ENCODE measurements around the gene MEIG1. TPM values are rescaled to one million over a fixed set of nuclear protein-coding genes. Genes with fewer than 3 reads are reported as not detected.

The MEIG1 gene, protein sequence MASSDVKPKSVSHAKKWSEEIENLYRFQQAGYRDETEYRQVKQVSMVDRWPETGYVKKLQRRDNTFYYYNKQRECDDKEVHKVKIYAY
- total RNA-seq: 0.26 and 0.33 TPM in 2 replicates
- polyA plus RNA-seq: 0.18 TPM in 1 of 2 replicates, not detected in the other
- polyA plus RNA-seq (2012): 0.24 and 0.28 TPM in 2 replicates
- not detected in 2 replicates for polyA minus RNA-seq (ENCODE audit: low replicate concordance)

DNA sequence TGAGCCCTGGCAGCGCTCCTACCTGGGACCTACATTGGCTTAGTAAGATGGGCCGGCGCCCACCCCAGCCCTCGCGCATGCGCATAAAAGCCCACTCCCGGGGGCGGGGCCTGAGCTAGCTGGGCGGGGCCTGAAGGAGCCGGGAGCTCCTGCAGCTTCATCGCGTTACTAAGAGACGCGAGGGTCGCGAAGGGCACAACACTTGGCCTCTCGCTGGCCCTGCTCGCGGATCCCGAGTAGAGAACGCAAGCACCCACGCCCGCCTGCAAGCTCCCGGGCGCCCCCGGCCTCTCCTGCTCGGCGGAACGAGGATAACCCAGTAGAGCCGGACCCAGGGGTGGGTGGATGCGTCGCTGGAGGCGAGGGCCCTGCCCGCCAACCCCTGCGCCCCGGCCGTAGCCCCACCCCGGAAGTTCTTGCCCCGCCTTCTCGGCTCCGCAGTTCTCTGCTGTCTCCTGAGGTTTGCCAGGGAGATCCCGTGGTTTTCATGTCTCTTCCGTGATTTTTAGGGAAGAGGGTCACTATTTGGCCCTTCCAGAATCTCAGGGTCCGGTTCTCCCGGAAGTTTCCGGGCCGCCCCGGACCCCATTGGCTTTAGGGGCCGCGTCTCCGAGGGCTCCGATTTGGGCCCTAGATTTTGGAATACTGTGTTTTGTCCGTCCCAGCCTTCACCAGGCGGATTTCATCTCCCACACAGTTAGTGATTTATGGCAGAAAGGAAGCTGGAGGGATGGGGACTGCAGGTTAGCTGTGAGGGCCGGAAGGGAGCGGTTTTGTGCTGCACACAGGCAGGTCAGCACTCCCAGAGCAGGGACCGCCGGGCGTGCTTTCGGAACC is at the start of gene MEIG1:
TSS of gene MEIG1 (plus strand) at position 168 of the 837 bp plus-strand sequence. CDS start 7,081 bp downstream, outside the sequence.
- Histone ChIP-seq H3K36me3 (ENCODE audit: control insufficient read depth, insufficient read depth, low read length) (no peaks in the 10 kb centered on the region), H2AFZ (ENCODE audit: low read length) (peak within 1 kb of the TSS; percentile 99), H3K79me2 (ENCODE audit: control insufficient read depth, insufficient read depth, low read length) (no peaks in the 10 kb centered on the region), H3K27ac (ENCODE audit: insufficient read depth, low read length) (peak within 1 kb of the TSS; percentile 93), H4K20me1 (ENCODE audit: control insufficient read depth, extremely low read depth, insufficient read depth, low read length) (no peaks in the 10 kb centered on the region), H3K4me1 (ENCODE audit: control insufficient read depth, extremely low read depth, insufficient read depth, low read length) (peaks cover 2% of the 10 kb centered on the region), H3K9me3 (ENCODE audit: control insufficient read depth, insufficient read depth, low read depth, low read length) (no peaks in the 10 kb centered on the region), H3K27me3 (ENCODE audit: control insufficient read depth, insufficient read depth, low read length) (no peaks in the 10 kb centered on the region), H3K4me2 (ENCODE audit: extremely low read depth, insufficient read depth, low read length) (peak within 1 kb of the TSS; percentile 92), H3K4me3 (replicated peaks in 1 of 4; ENCODE audit: control extremely low read depth in 1 of 4, insufficient read depth in 1 of 4, low read depth in 3 of 4, low read length in 4 of 4) (peak within 1 kb of the TSS; percentile 55 to 96 (median 72)), H3K9ac (ENCODE audit: insufficient read depth, low read length) (peak within 1 kb of the TSS; percentile 75)
- TF ChIP-seq, protein P1, sequence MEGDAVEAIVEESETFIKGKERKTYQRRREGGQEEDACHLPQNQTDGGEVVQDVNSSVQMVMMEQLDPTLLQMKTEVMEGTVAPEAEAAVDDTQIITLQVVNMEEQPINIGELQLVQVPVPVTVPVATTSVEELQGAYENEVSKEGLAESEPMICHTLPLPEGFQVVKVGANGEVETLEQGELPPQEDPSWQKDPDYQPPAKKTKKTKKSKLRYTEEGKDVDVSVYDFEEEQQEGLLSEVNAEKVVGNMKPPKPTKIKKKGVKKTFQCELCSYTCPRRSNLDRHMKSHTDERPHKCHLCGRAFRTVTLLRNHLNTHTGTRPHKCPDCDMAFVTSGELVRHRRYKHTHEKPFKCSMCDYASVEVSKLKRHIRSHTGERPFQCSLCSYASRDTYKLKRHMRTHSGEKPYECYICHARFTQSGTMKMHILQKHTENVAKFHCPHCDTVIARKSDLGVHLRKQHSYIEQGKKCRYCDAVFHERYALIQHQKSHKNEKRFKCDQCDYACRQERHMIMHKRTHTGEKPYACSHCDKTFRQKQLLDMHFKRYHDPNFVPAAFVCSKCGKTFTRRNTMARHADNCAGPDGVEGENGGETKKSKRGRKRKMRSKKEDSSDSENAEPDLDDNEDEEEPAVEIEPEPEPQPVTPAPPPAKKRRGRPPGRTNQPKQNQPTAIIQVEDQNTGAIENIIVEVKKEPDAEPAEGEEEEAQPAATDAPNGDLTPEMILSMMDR (conservative IDR thresholded peaks at IDR 0.05 in 1 of 2, IDR thresholded peaks at IDR 0.05 in 1 of 2; ENCODE audit: low read depth in 1 of 2, low read length in 2 of 2): no peak
- TF ChIP-seq EZH2 (IDR thresholded peaks at IDR 0.05; ENCODE audit: low read length, missing control alignments): no peak
- peak; percentile 93 to 95 for DNase-seq (ENCODE audit: low read depth in 2 of 2)

DNA sequence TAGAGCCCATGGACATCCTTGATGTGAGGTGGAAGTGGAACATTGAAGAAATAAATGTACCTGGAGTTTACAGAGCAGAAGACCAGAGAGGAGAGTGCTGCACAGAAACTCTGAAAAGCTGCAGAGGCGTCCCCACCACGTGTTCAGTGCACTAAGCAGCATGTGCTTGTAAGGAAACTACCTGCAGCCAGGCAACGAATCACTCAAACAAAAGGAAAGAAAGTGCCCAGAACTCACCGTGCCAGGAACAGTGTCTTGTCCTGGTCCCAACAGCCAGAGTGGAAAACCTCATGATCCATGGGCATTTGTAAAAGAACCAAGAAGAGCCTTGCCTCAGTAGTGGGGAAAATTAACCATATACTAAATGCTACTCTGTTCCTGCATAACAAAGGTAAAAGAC is 48.2 kb upstream of the MEIG1 start:
- Histone ChIP-seq H3K36me3 (ENCODE audit: control insufficient read depth, insufficient read depth, low read length) (peaks cover 8% of the 10 kb centered on the region), H3K79me2 (ENCODE audit: control insufficient read depth, insufficient read depth, low read length) (no peaks in the 10 kb centered on the region), H2AFZ (ENCODE audit: low read length) (no peak overlapping the region), H4K20me1 (ENCODE audit: control insufficient read depth, extremely low read depth, insufficient read depth, low read length) (no peaks in the 10 kb centered on the region), H3K27ac (ENCODE audit: insufficient read depth, low read length) (no peak overlapping the region), H3K4me3 (replicated peaks in 1 of 4; ENCODE audit: control extremely low read depth in 1 of 4, insufficient read depth in 1 of 4, low read depth in 3 of 4, low read length in 4 of 4) (no peak overlapping the region), H3K4me1 (ENCODE audit: control insufficient read depth, extremely low read depth, insufficient read depth, low read length) (no peaks in the 10 kb centered on the region), H3K27me3 (ENCODE audit: control insufficient read depth, insufficient read depth, low read length) (no peaks in the 10 kb centered on the region), H3K4me2 (ENCODE audit: extremely low read depth, insufficient read depth, low read length) (no peak overlapping the region), H3K9ac (ENCODE audit: insufficient read depth, low read length) (no peak overlapping the region), H3K9me3 (ENCODE audit: control insufficient read depth, insufficient read depth, low read depth, low read length) (no peaks in the 10 kb centered on the region)
- TF ChIP-seq, protein P1 (conservative IDR thresholded peaks at IDR 0.05 in 1 of 2, IDR thresholded peaks at IDR 0.05 in 1 of 2; ENCODE audit: low read depth in 1 of 2, low read length in 2 of 2): no peak
- TF ChIP-seq EZH2 (IDR thresholded peaks at IDR 0.05; ENCODE audit: low read length, missing control alignments): no peak
- DNase-seq (ENCODE audit: low read depth in 2 of 2): no peak

DNA sequence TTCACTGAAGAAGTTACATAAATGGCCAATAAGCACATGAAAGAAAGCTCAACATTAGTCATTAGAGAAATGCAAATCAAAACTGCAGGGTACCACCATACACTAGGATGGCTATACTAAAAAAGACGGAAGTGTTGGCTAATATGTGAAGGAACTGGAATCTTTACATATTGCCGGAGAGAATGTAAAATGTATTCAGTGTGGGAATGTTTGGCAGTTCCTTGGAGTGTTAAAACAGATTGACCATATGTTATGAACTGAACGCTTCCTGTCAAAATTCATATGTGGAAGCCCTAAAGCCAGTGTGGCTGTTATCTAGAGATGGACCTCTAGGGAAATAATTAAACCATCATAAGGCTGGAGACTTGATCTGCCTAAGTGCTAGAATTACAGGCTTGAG is 47.4 kb upstream of the MEIG1 start:
- no peak overlapping the region for H2AFZ ChIP-seq (ENCODE audit: low read length)
- H3K4me3 ChIP-seq (replicated peaks in 1 of 4; ENCODE audit: control extremely low read depth in 1 of 4, insufficient read depth in 1 of 4, low read depth in 3 of 4, low read length in 4 of 4): no peak overlapping the region
- peaks cover 8% of the 10 kb centered on the region for H3K36me3 ChIP-seq (ENCODE audit: control insufficient read depth, insufficient read depth, low read length)
- DNase-seq (ENCODE audit: low read depth in 2 of 2): no peak
- no peak overlapping the region for H3K9ac ChIP-seq (ENCODE audit: insufficient read depth, low read length)
- H3K27ac ChIP-seq (ENCODE audit: insufficient read depth, low read length): no peak overlapping the region
- TF ChIP-seq, protein P1 (conservative IDR thresholded peaks at IDR 0.05 in 1 of 2, IDR thresholded peaks at IDR 0.05 in 1 of 2; ENCODE audit: low read depth in 1 of 2, low read length in 2 of 2): no peak
- TF ChIP-seq EZH2 (IDR thresholded peaks at IDR 0.05; ENCODE audit: low read length, missing control alignments): no peak
- no peaks in the 10 kb centered on the region for H3K4me1 ChIP-seq (ENCODE audit: control insufficient read depth, extremely low read depth, insufficient read depth, low read length)
- no peaks in the 10 kb centered on the region for H3K79me2 ChIP-seq (ENCODE audit: control insufficient read depth, insufficient read depth, low read length)
- no peaks in the 10 kb centered on the region for H3K27me3 ChIP-seq (ENCODE audit: control insufficient read depth, insufficient read depth, low read length)
- H3K4me2 ChIP-seq (ENCODE audit: extremely low read depth, insufficient read depth, low read length): no peak overlapping the region
- H3K9me3 ChIP-seq (ENCODE audit: control insufficient read depth, insufficient read depth, low read depth, low read length): no peaks in the 10 kb centered on the region
- H4K20me1 ChIP-seq (ENCODE audit: control insufficient read depth, extremely low read depth, insufficient read depth, low read length): no peaks in the 10 kb centered on the region

All from fibroblast of lung (primary cell).